Spleen (tissue), 11 donors: ENCODE measurements around the gene TOP3A. TPM values are rescaled to one million over a fixed set of nuclear protein-coding genes. Genes with fewer than 3 reads are reported as not detected.
"Not testable (repeated sequence)": the region's sequence is repeated elsewhere in the genome, so short reads cannot be mapped to it uniquely, and the experiment has no call there.

ENCODE experiments used
- DNase-seq: peaks from one replicate; pipeline ENCODE4 v3.0.0-alpha.2; 2020
- H3K27ac ChIP-seq, 8 donors: fragments of 200-600 bp; sonication (generic) in 7 of 8; 1 replicate in 4 of 8; 2 replicates in 4 of 8; pipeline versions ENCODE4 v1.5.0 to v1.8.0; 2016 to 2021; ENCODE audit warnings: inconsistent platforms in 4 of 8, mild to moderate bottlenecking in 4 of 8, moderate library complexity in 1 of 8
- H3K27me3 ChIP-seq, 7 donors: fragments of 200-600 bp; sonication (generic) in 6 of 7; replicated peaks in 1 of 7; 1 replicate in 4 of 7; 2 replicates in 3 of 7; pipeline versions ENCODE4 v1.5.0 to v1.8.0; 2016 to 2021; ENCODE audit warnings: inconsistent platforms in 3 of 7, mild to moderate bottlenecking in 1 of 7
- H3K36me3 ChIP-seq, 6 donors: fragments of 200-600 bp; sonication (generic) in 5 of 6; 1 replicate in 4 of 6; 2 replicates in 2 of 6; pipeline versions ENCODE4 v1.5.0 to v1.8.0; 2016 to 2021; ENCODE audit warnings: inconsistent platforms in 2 of 6
- H3K4me1 ChIP-seq, 6 donors: fragments of 200-600 bp; sonication (generic) in 5 of 6; 1 replicate in 3 of 6; 2 replicates in 3 of 6; pipeline versions ENCODE4 v1.5.0 to v1.8.0; 2016 to 2021; ENCODE audit warnings: inconsistent platforms in 3 of 6
- H3K4me3 ChIP-seq, 8 donors: fragments of 200-600 bp; sonication (generic) in 7 of 8; 1 replicate in 4 of 8; 2 replicates in 4 of 8; pipeline versions ENCODE4 v1.5.0 to v1.8.0; 2016 to 2021; ENCODE audit warnings: inconsistent platforms in 4 of 8, mild to moderate bottlenecking in 4 of 8, moderate library complexity in 2 of 8
- H3K9me3 ChIP-seq, 8 donors: fragments of 200-600 bp; sonication (generic) in 7 of 8; 1 replicate in 4 of 8; 2 replicates in 4 of 8; pipeline versions ENCODE4 v1.5.0 to v1.8.0; 2016 to 2021; ENCODE audit warnings: inconsistent platforms in 4 of 8
- CTCF ChIP-seq, 11 experiments: fragments of 200-600 bp in 7 of 11; fragments of 450-650 bp in 4 of 11; sonication (generic) in 4 of 11; IDR thresholded peaks in 8 of 11; conservative IDR thresholded peaks in 3 of 11; 1 replicate in 7 of 11; 2 replicates in 4 of 11; pipeline versions ENCODE4 v1.4.0 to v1.8.0; 2016 to 2021; ENCODE audit warnings: antibody characterized with exemption in 11 of 11, inconsistent platforms in 4 of 11, mild to moderate bottlenecking in 1 of 11
- POLR2A ChIP-seq, 3 donors: fragments of 450-650 bp; IDR thresholded peaks; one replicate each; pipeline ENCODE4 v1.5.1; 2017; ENCODE audit warnings: antibody characterized with exemption in 3 of 3, mild to moderate bottlenecking in 1 of 3
- POLR2AphosphoS5 ChIP-seq, 3 donors: sonication (generic); formaldehyde crosslinking; IDR thresholded peaks; one replicate each; pipeline ENCODE4 v1.5.1; 2017; ENCODE audit warnings: antibody characterized with exemption in 3 of 3
- WGBS, 5 donors: extraction: QIAGEN DNeasy Blood & Tissue Kit in 3 of 5; methylation state at CpG; one replicate each; pipeline versions ENCODE4 v1.1.5 to v1.1.7; 2013 to 2018; 5-methylcytosine and 5-hydroxymethylcytosine counted together
- intact Hi-C: fragments of 100-400 bp; cut with DNase I; formaldehyde crosslinking; loops from one replicate; pipeline ENCODE4 v1.15.0; 2023; ENCODE audit warnings: low total_unique reads
- polyA plus RNA-seq, 3 donors: library from polyadenylated mRNA; stranded (reverse); fragments of 200-250 nt; gene quantifications; one replicate each; pipeline ENCODE4 v1.2.1, GENCODE V29; 2013
- total RNA-seq, 7 donors: library from RNA; depleted of rRNA in 3 of 7; stranded (reverse); fragments of >200 nt in 3 of 7; fragmentation: NEBNext Ultra II Directional in 4 of 7; extraction: Animal tissue kit (Norgen Biotek cat#: 25700) in 4 of 7; gene quantifications; one replicate each; pipeline versions ENCODE4 v1.1.0 to v1.2.1, GENCODE V29; 2016 to 2021
- donor health status: healthy with polysubstance abuse.
- donor health status: DM: no; HTN: no; CAD: no; lungs with moderate emphysema.
- donor health status: DM: no; HTN: no; CAD: no.
- donor health status: Bipolar disorder and iron deficiency.
- donor health status: healthy.
- donor health status: DM: no; HTN: no; CAD: no.
- donor health status: DM: yes; HTN: yes; CAD: no.

Gene TOP3A
- total and polyA plus RNA-seq, 10 donors, result 9.8 to 60.1 (median 43.9) TPM

GRCh38 chr17:18315562-18315922 is 748 bp upstream of the TOP3A start:
- intact Hi-C loops, result no loop called here
- Histone ChIP-seq H3K4me1 (peaks cover 63 to 91% (median 81%) of the 10 kb centered on the region in 6 donors), H3K9me3 (no peaks in the 10 kb centered on the region), H3K4me3 (peak overlapping the region; percentile 61 to 97 (median 90)), H3K36me3 (peaks cover 0 to 70% (median 20%) of the 10 kb centered on the region in 6 donors), H3K27ac (peak overlapping the region; percentile 79 to 97 (median 94)), H3K27me3 (no peaks in the 10 kb centered on the region)
- WGBS, 5 donors, result 6 to 11% (median 7%) methylated on average over 13 to 18 of the region's 18 CpGs
- TF ChIP-seq POLR2AphosphoS5 (IDR thresholded peaks at IDR 0.05), result no peak
- no peak for TF ChIP-seq CTCF (IDR thresholded peaks at IDR 0.05 in 8 of 11, conservative IDR thresholded peaks at IDR 0.05 in 3 of 11)
- TF ChIP-seq POLR2A (IDR thresholded peaks at IDR 0.05), result no peak
- no peak for DNase-seq

- 0 to 1% (median 0%) methylated on average over 26 to 39 of the region's 39 CpGs for WGBS, 5 donors
- TF ChIP-seq POLR2AphosphoS5 (IDR thresholded peaks at IDR 0.05) (no peak), CTCF (IDR thresholded peaks at IDR 0.05 in 8 of 11, conservative IDR thresholded peaks at IDR 0.05 in 3 of 11) (no peak), POLR2A (IDR thresholded peaks at IDR 0.05) (no peak)
- no peak for DNase-seq
- Histone ChIP-seq H3K4me3 (peak overlapping the region; percentile 61 to 97 (median 90)), H3K4me1 (peaks cover 51 to 79% (median 67%) of the 10 kb centered on the region in 6 donors), H3K27me3 (no peaks in the 10 kb centered on the region), H3K27ac (peak overlapping the region; percentile 79 to 97 (median 94)), H3K9me3 (no peaks in the 10 kb centered on the region), H3K36me3 (peaks cover 0 to 70% (median 17%) of the 10 kb centered on the region in 6 donors)
- intact Hi-C loops, result no loop called here
These were observed 599 bp downstream of the TOP3A start for GRCh38 chr17:18314059-18314730.

- TF ChIP-seq CTCF (IDR thresholded peaks at IDR 0.05 in 8 of 11, conservative IDR thresholded peaks at IDR 0.05 in 3 of 11) (no peak), POLR2A (IDR thresholded peaks at IDR 0.05) (no peak), POLR2AphosphoS5 (IDR thresholded peaks at IDR 0.05) (no peak)
- intact Hi-C loops, result no loop called here
- no peak overlapping the region for H3K27ac ChIP-seq
- no peak overlapping the region for H3K4me3 ChIP-seq
- peaks cover 14 to 38% (median 28%) of the 10 kb centered on the region in 6 donors for H3K4me1 ChIP-seq
- DNase-seq, result peak; percentile 13
- H3K36me3 ChIP-seq, result peaks cover 6 to 89% (median 46%) of the 10 kb centered on the region in 6 donors
- WGBS, 5 donors, result 93 to 98% (median 97%) methylated on average over 4 of the region's 4 CpGs
- H3K9me3 ChIP-seq, result no peaks in the 10 kb centered on the region
- H3K27me3 ChIP-seq, result no peaks in the 10 kb centered on the region
These were observed 5.6 kb downstream of the TOP3A start for GRCh38 chr17:18309202-18309601.

GRCh38 chr17:18303206-18303605 is 11.6 kb downstream of the TOP3A start:
- WGBS, 5 donors, result 80 to 95% (median 94%) methylated on average over 13 of the region's 13 CpGs
- DNase-seq, result peak; percentile 22

More at GRCh38 chr17:18303206-18303605, 11.6 kb downstream of the TOP3A start:
- Histone ChIP-seq H3K36me3 (peaks cover 6 to 100% (median 91%) of the 10 kb centered on the region in 6 donors), H3K4me1 (peaks cover 0 to 34% (median 8%) of the 10 kb centered on the region in 6 donors)
- H3K27me3 ChIP-seq, H3K4me3 ChIP-seq, H3K9me3 ChIP-seq, intact Hi-C loops, H3K27ac ChIP-seq: not testable (repeated sequence)
